Stimulated activated CD8-positive, alpha-beta memory T cell treated with anti-CD3 and anti-CD28 coated beads, Interleukin-12 subunit alpha, Interleukin-12 subunit beta, amount 100 ng/mL, for 24 hours (primary cell): Measurements from ENCODE around the gene CDCA8.

Experiments used
- DNase-seq: peaks from one replicate; pipeline ENCODE4 v3.0.0-alpha.2; 2020; ENCODE audit errors: extremely low read depth

Gene CDCA8

DNA sequence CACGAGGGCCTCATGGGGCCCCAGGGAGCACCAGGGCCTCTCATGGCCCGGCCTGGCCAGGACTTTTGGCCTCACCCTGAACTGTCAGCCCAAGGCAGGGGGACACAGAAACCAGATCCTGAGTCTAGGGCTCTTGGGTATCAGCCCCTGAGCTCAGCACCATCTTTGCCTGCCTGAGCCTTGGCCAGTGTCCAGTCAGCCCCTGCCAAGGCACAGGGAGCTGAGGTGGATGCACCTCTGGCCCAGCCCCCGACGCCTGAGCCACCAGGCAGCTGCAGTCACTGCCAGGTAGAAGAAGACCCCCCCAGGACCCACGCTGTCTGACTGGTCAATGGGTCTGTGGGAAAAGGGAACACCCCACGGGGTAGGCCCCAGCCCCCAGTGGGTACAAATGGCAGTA lies 25.3 kb downstream of the CDCA8 start:
- DNase-seq = no peak

GRCh38 chr1:37718181-37718900 lies 26.0 kb downstream of the CDCA8 start:
- no peak for DNase-seq

DNA sequence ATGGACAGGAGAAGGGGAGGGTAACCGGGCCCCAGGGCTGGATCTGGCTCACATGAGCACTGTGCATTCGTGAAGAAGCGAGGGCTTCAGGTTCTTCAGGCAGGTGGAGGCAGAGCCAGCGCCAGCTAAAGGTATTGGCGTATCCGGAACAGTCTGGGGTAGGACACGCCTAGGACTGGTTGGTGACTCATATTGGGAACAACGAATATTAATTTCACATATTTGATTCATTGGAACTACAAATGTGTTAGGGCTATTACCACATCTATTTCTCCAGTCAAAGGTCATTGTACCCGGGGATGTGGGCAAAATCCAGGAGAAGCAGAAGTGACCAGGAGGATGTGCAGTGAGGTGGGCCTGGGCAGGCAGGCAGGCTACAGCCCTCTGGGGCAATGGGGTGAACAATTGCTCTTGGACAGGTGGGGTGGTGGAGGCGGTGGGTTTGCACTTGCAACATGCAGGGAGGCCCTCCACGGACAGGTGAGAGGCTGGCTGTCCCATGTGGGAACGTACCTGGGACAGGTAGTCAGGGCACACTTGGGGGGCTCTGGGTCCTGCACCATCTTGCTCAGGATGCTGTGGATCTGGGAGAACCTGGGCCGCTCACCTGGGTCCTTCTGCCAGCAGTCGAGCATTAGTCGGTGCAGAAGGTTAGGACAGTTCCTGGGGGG lies 26.7 kb downstream of the CDCA8 start:
- DNase-seq = no peak

- no peak for DNase-seq
These were observed 27.4 kb downstream of the CDCA8 start for GRCh38 chr1:37719572-37720195.

DNA sequence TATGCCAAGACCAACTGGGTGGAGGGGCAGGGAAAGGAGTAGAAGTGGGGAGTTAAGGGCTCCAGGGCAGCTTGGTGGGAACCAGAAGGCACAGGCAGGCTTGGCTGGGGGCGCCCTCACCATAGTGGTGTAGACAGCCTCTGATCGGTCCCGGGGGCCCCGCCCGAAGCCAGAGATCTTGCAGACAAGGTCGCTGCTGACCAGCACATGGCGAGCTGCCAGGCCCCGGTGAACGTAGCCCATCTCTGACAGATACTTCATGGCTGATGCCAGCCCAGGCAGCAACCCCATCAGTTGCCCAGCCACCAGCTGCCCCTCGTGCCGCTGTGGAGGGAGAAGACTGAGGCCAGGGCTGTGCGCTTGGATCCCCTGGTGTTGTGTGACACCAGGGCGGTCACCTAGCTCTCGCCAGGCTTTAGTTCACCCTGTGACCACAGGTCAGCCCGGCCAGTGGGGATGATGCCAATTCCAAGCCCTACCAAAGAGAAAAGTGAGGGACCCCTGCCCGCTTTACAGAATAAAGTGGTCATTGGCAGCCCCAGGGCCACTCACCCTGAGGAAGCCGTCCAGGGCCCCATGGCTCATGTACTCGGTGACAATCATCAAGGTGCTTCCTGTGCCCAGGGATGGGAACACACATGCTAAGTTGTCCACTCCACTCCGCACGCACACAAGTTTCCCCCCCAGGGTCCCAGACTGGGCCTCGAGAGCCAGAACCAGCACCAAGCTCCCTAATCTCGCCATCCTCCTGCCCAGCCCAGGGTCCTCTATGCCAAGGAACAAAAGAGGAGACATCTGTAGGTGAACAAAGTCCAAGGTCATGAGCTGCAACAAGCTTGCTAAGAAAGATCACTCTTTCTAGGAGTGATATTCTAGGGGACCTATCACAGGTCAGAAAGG lies 28.2 kb downstream of the CDCA8 start:
- DNase-seq = no peak

DNA sequence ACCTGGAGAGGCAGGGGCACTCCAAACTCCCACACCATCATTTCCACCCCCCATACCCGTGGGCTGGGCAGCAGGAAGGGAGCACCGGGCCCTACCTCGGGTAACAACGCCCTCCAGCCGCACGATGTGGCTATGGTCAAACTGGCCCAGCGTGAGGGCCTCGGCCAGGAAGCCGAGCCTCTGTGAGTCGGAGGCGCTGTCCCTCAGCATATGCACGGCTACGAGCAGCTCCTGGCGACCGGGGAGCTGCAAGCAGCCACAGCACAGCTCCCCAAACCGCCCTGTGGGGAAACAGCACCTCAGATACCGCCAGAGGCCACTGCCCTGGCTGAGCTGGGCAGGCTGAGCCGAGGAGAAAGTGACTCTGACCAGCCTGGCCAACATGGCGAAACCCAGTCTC lies 29.2 kb downstream of the CDCA8 start:
- DNase-seq = no peak

DNA sequence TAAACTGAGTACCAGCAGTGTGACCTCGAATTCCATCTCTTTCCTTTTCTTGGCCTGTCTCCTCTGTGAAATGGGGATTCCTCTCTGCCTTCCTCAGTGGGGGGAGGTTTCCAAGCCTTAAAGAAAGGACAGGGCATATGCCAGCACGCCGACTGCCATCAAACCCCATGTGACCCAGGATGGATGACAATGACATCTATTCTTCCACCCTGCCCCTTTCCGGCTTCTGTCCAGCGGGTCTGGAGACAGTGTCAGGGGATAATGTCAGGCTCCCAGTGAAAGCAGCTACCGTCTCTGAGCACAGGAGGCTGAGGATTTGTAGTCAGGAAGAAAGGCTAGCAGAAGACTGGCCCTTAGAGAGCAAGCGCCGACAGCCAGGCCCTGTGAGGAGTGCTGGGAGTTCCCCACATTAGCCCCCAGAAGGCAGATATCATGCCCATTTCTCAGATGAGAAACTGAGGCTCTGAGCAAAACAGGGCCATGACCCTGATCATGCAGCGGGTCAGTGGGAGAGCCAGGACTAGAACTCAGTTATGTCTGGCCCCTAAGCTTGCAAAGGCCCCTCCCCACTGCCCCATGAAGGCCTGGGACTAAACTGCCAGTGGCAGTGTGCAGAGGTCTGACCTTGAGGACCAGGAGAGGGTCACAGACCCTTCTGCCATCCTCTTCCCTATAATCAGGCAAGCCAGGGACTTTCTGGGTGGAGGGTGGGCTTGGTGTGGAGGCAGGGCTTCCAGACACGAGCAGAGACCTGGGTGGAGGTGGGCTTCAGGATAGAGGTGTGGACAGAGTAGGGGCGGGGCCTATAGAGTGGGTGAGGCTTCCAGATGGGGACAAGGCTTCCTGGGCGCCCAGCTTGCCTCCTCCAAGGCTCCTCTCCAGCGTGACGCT lies 30.1 kb downstream of the CDCA8 start:
- DNase-seq = no peak

DNA sequence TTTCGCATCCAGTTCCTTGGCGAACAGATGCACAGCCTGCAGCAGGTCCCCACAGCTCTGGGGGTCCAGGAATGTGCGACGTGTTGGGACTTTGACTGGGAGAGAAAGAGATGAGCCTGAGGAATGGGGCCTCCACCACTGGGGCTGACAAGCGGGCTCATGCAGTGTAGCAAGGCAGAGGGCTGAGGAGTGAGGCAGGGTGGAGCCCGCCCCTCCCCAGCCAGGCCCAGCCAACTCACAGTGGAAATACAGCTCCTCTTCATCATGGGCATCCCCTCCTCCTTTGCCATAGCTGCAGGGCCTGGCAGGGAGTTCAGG lies 30.7 kb downstream of the CDCA8 start:
- no peak for DNase-seq

GRCh38 chr1:37723390-37724078 lies 31.2 kb downstream of the CDCA8 start:
- DNase-seq = no peak

GRCh38 chr1:37724575-37724974 lies 32.3 kb downstream of the CDCA8 start:
- DNase-seq = no peak

GRCh38 chr1:37725851-37726613 lies 33.7 kb downstream of the CDCA8 start:
- DNase-seq = no peak

DNA sequence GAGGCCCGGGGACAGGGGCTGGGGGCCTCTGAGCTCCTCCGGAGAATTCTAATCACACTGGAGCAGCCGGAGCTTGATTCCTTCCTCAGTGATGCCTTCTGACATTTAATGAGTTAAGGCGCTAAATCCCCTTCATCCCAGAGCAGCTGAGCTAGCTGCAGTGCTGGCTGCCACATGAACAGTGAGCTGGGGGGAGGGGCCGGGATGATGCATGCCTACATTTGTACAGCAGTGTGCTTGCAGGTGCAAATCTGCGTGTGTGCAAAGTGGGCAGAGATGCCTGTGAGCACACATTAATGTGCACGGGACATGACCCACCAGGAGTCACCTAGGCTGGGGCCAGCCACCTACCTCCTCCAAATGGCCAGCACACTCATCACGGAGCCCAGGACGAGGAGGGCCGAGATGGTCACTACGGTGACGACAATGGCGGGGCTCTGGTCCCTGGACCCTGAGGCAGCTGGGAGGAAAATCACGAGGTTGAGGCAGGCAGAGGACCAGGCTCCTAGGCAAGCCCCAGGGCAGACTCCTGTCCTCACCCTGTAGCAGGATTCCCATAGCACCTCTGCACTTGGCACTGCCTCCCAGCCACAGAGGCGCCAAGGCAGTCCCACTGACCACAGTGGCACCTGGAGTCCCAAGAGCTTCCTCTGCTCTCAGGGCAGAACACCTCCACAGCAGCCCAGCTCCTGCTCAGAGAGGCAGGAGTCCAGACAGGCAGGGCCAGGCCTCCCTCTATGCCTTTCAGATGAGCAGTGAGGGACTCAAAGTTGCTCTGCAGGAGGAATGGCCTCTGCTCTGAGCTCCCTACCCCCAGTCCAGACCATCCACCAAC lies 34.7 kb downstream of the CDCA8 start:
- no peak for DNase-seq

DNA sequence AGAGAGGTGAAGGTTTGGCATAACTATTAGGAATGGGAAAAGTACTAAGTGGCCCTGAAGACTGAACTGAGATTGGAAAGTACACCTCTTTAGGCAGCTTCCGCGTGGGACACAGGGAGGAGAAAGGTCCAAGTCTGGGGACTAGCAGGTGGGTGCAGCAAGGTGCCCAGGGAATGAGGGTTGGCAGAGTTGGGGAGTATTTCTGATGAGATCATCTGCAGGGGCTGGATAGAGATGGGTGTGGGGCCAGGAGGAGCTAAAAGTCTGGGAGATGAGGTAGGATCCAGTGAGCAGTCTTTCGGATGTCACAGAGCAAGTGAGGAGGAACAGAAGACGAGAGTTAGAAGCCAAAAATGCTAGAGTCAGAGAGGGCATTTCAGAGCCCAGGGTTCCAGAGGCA lies 36.1 kb downstream of the CDCA8 start:
- DNase-seq = no peak

- no peak for DNase-seq
These were observed 38.1 kb downstream of the CDCA8 start for GRCh38 chr1:37730376-37730775.

- DNase-seq = no peak
These were observed 39.1 kb downstream of the CDCA8 start for GRCh38 chr1:37731312-37732019.

DNA sequence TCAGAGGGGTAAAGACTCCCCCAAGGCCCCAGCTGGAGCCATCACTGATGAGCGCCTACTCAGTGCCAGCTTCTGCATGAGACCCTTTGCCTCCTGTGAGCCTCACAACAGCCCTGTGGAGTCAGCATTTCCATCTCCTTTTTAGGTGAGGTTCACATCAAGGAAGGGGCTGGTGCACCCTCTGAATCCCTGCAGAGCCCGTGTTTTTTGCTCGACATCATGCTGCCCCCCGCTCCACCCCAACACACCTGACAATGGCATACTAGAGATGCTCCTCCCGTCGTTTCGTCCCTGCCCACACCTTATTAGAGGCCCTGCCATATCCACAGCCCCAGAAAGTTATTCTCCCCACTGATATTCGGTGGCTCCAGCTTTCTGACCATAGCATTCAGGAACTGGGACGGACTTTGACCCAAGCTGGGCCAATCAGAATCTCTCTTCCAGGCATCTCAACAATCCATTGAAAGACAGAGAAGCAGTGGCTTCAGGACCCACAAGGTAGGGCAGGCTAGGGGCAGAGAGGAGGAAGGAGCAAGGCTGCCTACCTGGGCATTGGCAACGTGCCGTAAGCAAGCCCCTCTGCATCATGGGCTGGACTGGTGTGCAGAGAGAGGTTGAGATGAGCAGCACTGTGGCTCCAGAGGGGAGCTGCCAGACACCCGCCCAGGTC lies 39.9 kb downstream of the CDCA8 start:
- no peak for DNase-seq

GRCh38 chr1:37734629-37735591 lies 42.6 kb downstream of the CDCA8 start:
- no peak for DNase-seq
